Measurements from ENCODE around the gene CASP8AP2.

DNA sequence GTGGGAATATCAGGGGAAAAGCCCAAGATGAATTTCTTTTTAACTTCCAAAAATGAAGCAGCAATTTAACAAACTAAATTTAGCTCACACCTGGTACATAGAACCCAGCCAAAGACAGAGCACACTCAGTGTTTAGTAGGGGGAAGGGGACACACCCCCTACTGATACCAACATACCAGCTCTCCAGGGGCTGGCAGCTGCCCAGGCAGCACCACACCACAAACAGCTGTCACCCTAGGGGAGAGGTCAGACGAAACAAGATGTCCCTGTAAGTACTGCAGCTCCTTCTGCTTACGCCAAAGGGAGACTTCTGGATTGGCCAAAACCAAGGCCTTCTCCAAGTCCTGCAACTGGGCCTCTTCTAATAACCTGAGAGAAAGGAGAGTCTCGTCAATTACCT is 36.1 kb upstream of the CASP8AP2 start:
- TF ChIP-seq POLR2A (IDR thresholded peaks at IDR 0.05) = no peak
- TF ChIP-seq, protein P1, sequence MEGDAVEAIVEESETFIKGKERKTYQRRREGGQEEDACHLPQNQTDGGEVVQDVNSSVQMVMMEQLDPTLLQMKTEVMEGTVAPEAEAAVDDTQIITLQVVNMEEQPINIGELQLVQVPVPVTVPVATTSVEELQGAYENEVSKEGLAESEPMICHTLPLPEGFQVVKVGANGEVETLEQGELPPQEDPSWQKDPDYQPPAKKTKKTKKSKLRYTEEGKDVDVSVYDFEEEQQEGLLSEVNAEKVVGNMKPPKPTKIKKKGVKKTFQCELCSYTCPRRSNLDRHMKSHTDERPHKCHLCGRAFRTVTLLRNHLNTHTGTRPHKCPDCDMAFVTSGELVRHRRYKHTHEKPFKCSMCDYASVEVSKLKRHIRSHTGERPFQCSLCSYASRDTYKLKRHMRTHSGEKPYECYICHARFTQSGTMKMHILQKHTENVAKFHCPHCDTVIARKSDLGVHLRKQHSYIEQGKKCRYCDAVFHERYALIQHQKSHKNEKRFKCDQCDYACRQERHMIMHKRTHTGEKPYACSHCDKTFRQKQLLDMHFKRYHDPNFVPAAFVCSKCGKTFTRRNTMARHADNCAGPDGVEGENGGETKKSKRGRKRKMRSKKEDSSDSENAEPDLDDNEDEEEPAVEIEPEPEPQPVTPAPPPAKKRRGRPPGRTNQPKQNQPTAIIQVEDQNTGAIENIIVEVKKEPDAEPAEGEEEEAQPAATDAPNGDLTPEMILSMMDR (IDR thresholded peaks at IDR 0.05) = no peak

All from testis (tissue), 2 donors.